IPS-18c (cell line): ENCODE results near the gene SPEN.

Source experiments
- H3K4me3 ChIP-seq: 2 replicates; pipeline ENCODE4 v1.7.0; 2013; ENCODE audit warnings: low read depth, mild to moderate bottlenecking, low read length, moderate library complexity; ENCODE audit not compliant: insufficient read depth
- H3K9me3 ChIP-seq: one replicate; pipeline ENCODE4 v1.6.1; 2013; ENCODE audit warnings: mild to moderate bottlenecking, low read length, moderate library complexity; ENCODE audit not compliant: control insufficient read depth, insufficient read depth

The SPEN gene

GRCh38 chr1:15948091-15948591 is 100.6 kb downstream of the SPEN start:
- H3K4me3 ChIP-seq: no peak overlapping the region

GRCh38 chr1:15948595-15949452 is 101.3 kb downstream of the SPEN start:
- Histone ChIP-seq H3K4me3 (no peak overlapping the region), H3K9me3 (no peaks in the 10 kb centered on the region)

More at GRCh38 chr1:15948091-15948591, 100.6 kb downstream of the SPEN start:
- no peaks in the 10 kb centered on the region for H3K9me3 ChIP-seq

DNA sequence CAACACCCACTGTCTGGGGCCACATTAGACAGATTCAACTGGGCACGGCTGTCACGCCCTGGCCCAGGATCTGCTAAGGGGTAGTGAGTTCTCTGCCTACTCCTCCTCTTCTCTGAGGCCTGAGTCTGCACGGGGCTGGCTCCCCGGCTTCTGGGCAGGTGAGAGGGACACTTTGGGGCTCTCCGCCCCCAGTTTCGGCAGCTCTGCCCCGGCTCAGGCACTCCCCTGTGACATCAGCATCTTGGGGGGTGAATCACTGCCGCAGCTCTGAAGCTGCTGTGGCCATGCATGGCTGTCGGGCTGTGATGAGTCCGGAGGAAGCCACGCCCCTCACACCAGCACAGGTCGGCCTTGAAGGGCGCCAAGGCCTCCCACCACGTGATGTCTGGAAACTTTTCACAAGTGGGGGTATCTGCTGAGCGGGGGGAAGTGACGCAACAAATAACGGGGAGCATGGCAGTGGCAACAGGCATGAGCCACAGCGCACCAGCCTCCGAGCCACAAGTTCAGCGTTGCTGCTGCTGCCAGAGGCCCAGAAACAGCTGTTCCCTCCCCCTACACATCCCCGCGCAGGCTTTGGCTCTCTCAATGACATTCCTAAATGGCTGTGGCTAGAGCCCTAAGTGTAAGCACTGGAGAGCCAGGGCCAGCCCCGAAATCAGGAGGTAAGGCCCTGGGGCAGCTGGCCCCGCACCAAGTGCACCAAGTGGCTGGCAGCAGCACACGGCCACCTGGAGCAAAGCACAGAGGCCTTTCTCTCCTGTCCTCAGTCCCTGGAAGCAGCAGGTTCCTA is 102.1 kb downstream of the SPEN start:
- no peaks in the 10 kb centered on the region for H3K9me3 ChIP-seq
- no peak overlapping the region for H3K4me3 ChIP-seq

- no peak overlapping the region for H3K4me3 ChIP-seq
- no peaks in the 10 kb centered on the region for H3K9me3 ChIP-seq
Measured at GRCh38 chr1:15950302-15950701, 102.8 kb downstream of the SPEN start.

DNA sequence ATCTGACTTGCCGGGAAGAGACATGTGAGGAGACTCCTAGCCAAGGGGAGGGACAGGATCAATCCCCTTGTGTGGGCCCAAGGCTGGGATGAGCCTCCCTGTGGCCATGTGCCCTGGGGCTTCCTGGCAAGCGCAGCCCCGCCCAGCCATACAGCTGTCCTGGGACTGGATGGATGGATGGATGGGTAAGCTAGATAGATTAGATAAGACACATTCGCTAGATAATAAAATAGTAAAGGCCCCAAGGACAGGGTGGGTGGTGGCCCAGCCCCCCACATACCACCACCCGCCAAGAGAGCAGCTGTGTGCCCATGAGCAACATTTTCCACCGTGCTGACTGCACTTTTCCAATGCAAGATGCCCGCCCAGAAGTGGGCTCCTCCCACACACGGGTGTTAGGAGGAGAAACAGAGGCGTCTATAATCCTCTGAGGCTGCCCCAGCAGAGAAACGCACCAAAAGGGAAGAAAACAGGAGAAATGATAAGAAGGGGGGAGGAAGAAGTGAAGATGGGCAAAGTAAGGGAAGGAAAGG is 103.3 kb downstream of the SPEN start:
- H3K9me3 ChIP-seq: no peaks in the 10 kb centered on the region
- no peak overlapping the region for H3K4me3 ChIP-seq

GRCh38 chr1:15951341-15952153 is 104.0 kb downstream of the SPEN start:
- Histone ChIP-seq H3K9me3 (no peaks in the 10 kb centered on the region), H3K4me3 (no peak overlapping the region)

DNA sequence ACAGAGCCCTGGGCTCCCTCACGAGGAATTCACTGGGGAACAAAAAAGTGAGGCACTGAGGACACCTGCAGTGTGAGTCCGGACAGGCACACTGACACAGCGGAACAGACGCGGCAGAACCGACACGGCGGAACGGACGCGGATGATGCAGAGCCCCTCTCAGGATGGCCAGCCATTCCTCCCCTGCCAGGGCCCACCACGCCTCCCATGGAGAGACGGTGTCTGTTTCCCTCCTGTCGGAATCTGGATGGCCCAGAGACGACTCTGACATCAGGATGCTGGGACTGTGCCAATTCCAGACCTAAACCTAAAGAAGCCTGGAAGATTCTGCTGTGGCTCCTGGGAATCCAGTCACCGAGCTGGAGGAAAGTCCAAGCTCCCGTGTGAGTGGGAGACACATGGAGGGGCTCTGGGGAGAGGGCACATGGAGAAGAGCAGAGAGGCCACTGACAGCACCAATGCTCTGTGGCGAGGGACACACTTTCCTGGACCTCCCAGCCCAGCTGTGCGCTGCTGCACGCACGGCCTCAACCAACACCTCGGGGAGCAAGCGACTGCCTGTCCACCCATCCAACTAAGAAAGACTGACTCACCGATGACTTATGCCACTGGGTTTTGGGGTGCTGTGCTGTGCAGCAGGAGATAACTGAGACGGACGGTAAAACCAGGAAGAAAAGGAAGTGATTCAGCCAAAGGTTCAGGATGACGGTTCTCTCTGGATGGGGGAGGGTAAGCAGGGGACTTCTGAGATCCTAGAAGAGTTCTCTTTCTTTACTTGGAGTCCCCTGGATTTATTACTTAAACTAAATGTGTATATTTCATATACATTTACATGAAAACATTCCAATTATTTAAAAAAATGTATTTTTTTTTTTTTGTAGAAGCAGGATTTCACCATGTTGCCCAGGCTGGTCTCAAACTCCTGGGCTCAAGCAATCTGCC is 105.1 kb downstream of the SPEN start:
- Histone ChIP-seq H3K4me3 (no peak overlapping the region), H3K9me3 (no peaks in the 10 kb centered on the region)

GRCh38 chr1:15953294-15953771 is 105.8 kb downstream of the SPEN start:
- Histone ChIP-seq H3K4me3 (no peak overlapping the region), H3K9me3 (no peaks in the 10 kb centered on the region)

GRCh38 chr1:15953791-15954241 is 106.3 kb downstream of the SPEN start:
- Histone ChIP-seq H3K9me3 (no peaks in the 10 kb centered on the region), H3K4me3 (no peak overlapping the region)

- no peaks in the 10 kb centered on the region for H3K9me3 ChIP-seq
- H3K4me3 ChIP-seq: no peak overlapping the region
Measured at GRCh38 chr1:15954316-15954715, 106.8 kb downstream of the SPEN start.

DNA sequence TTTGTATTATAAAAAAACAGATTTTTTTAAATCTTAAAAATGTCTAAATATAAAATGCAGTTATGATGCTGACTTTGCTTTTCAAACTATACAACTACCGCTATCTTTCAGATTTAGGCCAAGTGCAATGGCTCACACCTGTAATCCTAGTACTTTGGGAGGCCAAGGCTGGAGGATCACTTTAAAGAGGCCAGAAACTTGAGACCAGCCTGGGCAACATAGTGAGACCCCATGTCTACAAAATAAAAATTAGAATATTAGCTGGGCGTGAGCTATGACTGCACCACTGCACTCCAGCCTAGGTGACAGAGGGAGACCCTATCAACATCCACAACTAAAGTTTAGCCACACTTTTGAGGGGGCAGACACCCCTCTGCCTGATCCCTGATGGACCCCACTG is 108.0 kb downstream of the SPEN start:
- H3K9me3 ChIP-seq: no peaks in the 10 kb centered on the region
- H3K4me3 ChIP-seq: no peak overlapping the region

DNA sequence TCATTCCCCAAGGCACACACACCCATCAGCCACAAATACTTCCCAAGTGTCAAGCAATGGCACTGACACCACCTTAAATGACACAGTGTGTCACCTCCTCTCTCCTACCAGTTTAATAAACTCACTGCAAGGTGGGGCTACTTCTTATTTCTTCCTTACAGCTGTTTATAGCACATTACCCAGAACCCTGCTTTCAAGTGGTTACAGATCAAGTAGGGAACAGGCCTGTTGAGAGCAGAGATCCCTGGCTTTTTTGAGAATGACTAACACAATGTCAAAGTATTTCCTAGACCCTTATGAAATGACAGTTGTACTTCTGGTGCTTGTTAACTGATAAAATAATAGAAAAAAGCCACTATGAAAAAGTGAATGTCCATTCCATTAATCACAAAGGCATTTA is 108.6 kb downstream of the SPEN start:
- Histone ChIP-seq H3K4me3 (no peak overlapping the region), H3K9me3 (no peaks in the 10 kb centered on the region)

GRCh38 chr1:15957221-15958095 is 110.0 kb downstream of the SPEN start:
- Histone ChIP-seq H3K9me3 (no peaks in the 10 kb centered on the region), H3K4me3 (no peak overlapping the region)

DNA sequence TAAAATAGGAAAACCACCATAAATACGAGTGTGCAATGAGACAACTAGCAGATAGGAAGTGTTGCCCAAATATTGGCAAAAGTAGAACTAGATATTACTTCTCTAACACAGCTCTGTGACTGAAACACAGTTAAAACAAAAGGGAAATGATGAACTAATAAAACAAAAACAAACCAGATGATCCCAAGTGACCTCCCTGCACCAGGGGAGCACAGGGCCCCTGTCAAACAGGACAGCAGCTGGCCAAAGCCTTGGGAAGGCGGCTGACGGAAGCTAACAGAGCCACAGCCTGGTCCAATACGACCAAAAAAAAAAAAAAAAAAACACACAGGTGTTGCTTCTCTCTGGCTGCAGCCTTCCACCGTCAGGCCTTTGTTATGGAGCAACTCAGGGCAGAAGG is 110.6 kb downstream of the SPEN start:
- H3K4me3 ChIP-seq: no peak overlapping the region
- no peaks in the 10 kb centered on the region for H3K9me3 ChIP-seq

DNA sequence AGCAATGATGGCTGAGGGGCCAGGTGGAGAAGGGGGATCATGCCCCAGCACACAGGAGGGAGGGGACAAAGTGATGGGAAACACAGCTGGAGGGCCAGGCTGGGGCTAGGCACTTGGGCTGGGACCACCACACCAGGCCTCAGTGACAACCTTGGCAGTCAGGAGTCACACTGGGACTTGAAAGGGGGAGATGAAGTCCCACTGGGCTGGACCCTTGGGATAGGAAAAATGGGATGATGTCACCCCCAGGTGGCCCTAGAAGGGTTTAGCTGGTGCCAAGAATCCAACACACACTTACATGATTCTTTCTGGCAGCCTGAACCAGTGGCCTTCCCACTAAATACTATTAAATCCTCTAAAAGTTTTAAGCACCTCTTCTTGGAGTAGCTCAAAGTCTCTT is 111.3 kb downstream of the SPEN start:
- Histone ChIP-seq H3K9me3 (no peaks in the 10 kb centered on the region), H3K4me3 (no peak overlapping the region)
